Endothelial cell (in vitro differentiated cells): ENCODE results near the gene SWAP70. TPM values are rescaled to one million over a fixed set of nuclear protein-coding genes. Genes with fewer than 3 reads are reported as not detected.

ENCODE experiments used
- DNase-seq: peaks from one replicate; pipeline ENCODE4 v3.0.0; 2021; ENCODE audit warnings: low spot score
- H3K27ac Mint-ChIP-seq: one replicate; pipeline ENCODE4 v1.8.0; 2021; ENCODE audit warnings: mixed read lengths, inconsistent platforms; ENCODE audit not compliant: unreplicated experiment
- H3K27me3 Mint-ChIP-seq: one replicate; pipeline ENCODE4 v1.8.0; 2021; ENCODE audit warnings: mild to moderate bottlenecking, moderate library complexity, mixed read lengths, inconsistent platforms; ENCODE audit not compliant: unreplicated experiment
- H3K36me3 Mint-ChIP-seq: one replicate; pipeline ENCODE4 v1.8.0; 2021; ENCODE audit warnings: mild to moderate bottlenecking, low read depth, mixed read lengths, inconsistent platforms; ENCODE audit not compliant: unreplicated experiment
- H3K4me1 Mint-ChIP-seq: one replicate; pipeline ENCODE4 v1.8.0; 2021; ENCODE audit warnings: mild to moderate bottlenecking, mixed read lengths, inconsistent platforms; ENCODE audit not compliant: unreplicated experiment
- H3K4me3 Mint-ChIP-seq: one replicate; pipeline ENCODE4 v1.8.0; 2021; ENCODE audit warnings: mild to moderate bottlenecking, mixed read lengths, inconsistent platforms; ENCODE audit not compliant: unreplicated experiment
- H3K9me3 Mint-ChIP-seq: one replicate; pipeline ENCODE4 v1.8.0; 2021; ENCODE audit warnings: mixed read lengths, inconsistent platforms; ENCODE audit not compliant: unreplicated experiment
- total RNA-seq: library from RNA; stranded (reverse); fragmentation: NEBNext Ultra II Directional; extraction: Animal tissue kit (Norgen Biotek cat#: 25700); gene quantifications from one replicate; pipeline ENCODE4 v1.2.1, GENCODE V29; 2021; ENCODE audit not compliant: unreplicated experiment
- TF ChIP-seq, protein P1 (sequence below): fragments of 200-600 bp; sonication (generic); IDR thresholded peaks from one replicate; pipeline ENCODE4 v1.5.0; 2021; ENCODE audit warnings: antibody characterized with exemption; ENCODE audit not compliant: unreplicated experiment

The SWAP70 gene
- total RNA-seq, 1 donor from 2014 or later, result 36.0 TPM

DNA sequence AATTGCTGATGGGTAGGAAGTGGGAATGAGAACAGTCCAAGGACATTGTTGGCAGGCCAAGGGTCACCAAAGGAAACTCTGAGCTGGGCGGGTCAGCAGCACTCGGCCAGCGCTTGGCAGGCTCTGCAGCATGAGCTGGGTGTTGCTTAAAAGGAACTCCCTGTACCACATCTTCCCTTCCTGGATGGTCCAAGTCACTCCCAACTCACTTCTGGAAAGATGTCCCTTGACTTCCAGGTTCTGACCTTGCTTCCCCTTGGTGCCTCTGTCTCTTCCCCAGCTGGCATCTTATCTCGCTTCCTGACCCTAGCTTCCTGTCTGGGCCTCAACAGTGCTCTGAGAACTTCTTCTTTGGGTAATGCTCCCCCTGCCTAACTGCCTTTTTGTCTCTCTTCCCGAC lies 24.8 kb upstream of the SWAP70 start:
- TF ChIP-seq, protein P1, sequence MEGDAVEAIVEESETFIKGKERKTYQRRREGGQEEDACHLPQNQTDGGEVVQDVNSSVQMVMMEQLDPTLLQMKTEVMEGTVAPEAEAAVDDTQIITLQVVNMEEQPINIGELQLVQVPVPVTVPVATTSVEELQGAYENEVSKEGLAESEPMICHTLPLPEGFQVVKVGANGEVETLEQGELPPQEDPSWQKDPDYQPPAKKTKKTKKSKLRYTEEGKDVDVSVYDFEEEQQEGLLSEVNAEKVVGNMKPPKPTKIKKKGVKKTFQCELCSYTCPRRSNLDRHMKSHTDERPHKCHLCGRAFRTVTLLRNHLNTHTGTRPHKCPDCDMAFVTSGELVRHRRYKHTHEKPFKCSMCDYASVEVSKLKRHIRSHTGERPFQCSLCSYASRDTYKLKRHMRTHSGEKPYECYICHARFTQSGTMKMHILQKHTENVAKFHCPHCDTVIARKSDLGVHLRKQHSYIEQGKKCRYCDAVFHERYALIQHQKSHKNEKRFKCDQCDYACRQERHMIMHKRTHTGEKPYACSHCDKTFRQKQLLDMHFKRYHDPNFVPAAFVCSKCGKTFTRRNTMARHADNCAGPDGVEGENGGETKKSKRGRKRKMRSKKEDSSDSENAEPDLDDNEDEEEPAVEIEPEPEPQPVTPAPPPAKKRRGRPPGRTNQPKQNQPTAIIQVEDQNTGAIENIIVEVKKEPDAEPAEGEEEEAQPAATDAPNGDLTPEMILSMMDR, result no peak
- H3K27ac Mint-ChIP-seq, result peak overlapping the region; percentile 58
- no peak overlapping the region for H3K4me3 Mint-ChIP-seq
- peaks cover 21% of the 10 kb centered on the region for H3K4me1 Mint-ChIP-seq
- no peaks in the 10 kb centered on the region for H3K36me3 Mint-ChIP-seq
- no peak for DNase-seq
- H3K27me3 Mint-ChIP-seq, result peaks cover 10% of the 10 kb centered on the region
- H3K9me3 Mint-ChIP-seq, result no peaks in the 10 kb centered on the region

DNA sequence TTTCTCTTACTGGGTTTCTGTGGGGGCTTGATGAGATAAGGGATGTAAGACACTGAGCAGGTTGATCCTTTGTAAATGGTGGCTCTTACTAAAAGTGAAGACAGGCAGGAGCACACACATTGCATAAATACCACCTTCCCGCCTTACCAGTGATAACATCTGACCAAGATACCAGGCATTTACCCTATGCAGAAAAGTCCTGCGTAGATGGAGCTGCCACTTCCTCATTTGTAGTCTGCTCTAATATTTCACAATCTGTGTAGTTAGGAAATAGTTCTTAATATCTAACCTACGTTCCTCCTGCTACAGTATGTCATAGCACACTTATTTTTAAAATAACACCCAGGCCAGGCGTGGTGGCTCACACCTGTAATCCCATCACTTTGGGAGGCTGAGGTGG lies 23.9 kb upstream of the SWAP70 start:
- H3K4me1 Mint-ChIP-seq, result peaks cover 21% of the 10 kb centered on the region

DNA sequence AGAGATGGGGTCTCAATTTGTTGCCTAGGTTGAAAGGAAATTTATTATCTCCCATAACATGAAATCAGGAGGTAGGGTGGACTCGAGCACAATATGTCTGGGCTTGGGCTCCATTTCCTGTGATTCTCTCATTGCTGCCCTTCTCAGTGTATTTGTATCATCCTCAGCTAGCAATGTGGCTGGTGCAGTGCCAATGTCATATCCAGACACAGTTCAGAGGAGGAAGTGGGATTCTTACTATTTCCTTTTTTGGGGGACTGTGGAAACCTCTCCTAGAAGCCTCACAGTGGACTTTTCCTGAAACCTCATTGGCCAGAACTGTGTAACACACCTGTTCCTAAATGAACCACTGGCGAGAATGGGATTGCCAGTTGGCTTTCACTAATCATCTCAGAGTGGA lies 21.0 kb upstream of the SWAP70 start:
- no peak for DNase-seq
- TF ChIP-seq, protein P1, result no peak
- H3K4me1 Mint-ChIP-seq, result peaks cover 24% of the 10 kb centered on the region
- H3K27ac Mint-ChIP-seq, result no peak overlapping the region
- H3K36me3 Mint-ChIP-seq, result no peaks in the 10 kb centered on the region
- H3K4me3 Mint-ChIP-seq, result no peak overlapping the region
- peaks cover 7% of the 10 kb centered on the region for H3K27me3 Mint-ChIP-seq
- no peaks in the 10 kb centered on the region for H3K9me3 Mint-ChIP-seq

More for the DNA sequence above, 23.9 kb upstream of the SWAP70 start:
- TF ChIP-seq, protein P1, result no peak
- no peak for DNase-seq
- no peaks in the 10 kb centered on the region for H3K36me3 Mint-ChIP-seq
- peaks cover 10% of the 10 kb centered on the region for H3K27me3 Mint-ChIP-seq
- H3K9me3 Mint-ChIP-seq, result no peaks in the 10 kb centered on the region
- H3K27ac Mint-ChIP-seq, result no peak overlapping the region
- no peak overlapping the region for H3K4me3 Mint-ChIP-seq

DNA sequence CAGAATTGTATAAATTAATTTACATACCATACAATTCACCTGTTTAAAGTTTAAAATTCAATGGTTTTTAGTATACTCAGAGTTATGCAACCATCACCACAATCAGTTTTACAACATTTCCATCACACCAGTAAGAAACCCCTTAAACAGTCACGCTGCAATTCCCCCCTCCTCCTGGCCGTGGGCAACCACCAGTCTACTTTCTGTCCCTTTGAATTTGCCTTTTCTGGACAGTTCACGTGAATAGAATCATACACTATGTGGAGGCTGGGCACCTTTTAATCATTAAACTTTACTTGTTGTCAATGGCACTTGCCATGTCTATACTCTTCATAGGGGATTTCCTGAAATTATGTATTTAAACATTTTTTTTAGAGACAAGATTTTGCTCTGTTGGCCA lies 20.1 kb upstream of the SWAP70 start:
- H3K36me3 Mint-ChIP-seq, result peaks cover 5% of the 10 kb centered on the region
- peaks cover 20% of the 10 kb centered on the region for H3K4me1 Mint-ChIP-seq
- no peak overlapping the region for H3K4me3 Mint-ChIP-seq
- H3K27ac Mint-ChIP-seq, result no peak overlapping the region
- no peak for DNase-seq
- no peaks in the 10 kb centered on the region for H3K9me3 Mint-ChIP-seq
- H3K27me3 Mint-ChIP-seq, result peaks cover 7% of the 10 kb centered on the region
- TF ChIP-seq, protein P1, result no peak

DNA sequence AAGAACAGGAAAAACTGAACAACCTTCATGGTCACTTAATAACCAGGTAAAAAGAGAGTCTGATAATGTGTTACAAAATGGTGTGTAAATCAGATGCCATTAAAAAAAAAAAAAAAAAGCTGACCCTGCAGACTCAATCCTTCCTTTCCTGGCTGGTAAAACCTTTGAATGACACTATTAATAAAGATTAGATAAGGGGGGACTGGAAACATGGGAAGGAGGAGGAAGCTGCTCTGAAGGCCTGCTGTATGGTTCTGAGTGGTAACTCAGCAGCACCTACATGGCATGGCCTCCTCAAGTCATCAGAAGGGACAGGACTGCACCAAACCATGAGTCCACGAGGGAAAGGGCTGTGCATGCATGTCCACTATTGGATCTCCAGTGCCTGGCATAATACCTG lies 18.0 kb upstream of the SWAP70 start:
- H3K36me3 Mint-ChIP-seq, result peaks cover 5% of the 10 kb centered on the region
- peaks cover 7% of the 10 kb centered on the region for H3K4me1 Mint-ChIP-seq
- H3K27me3 Mint-ChIP-seq, result peaks cover 3% of the 10 kb centered on the region
- TF ChIP-seq, protein P1, result no peak
- H3K27ac Mint-ChIP-seq, result no peak overlapping the region
- no peak for DNase-seq
- H3K4me3 Mint-ChIP-seq, result no peak overlapping the region
- H3K9me3 Mint-ChIP-seq, result no peaks in the 10 kb centered on the region
